Measurements from ENCODE around the gene INO80. TPM values are rescaled to one million over a fixed set of nuclear protein-coding genes. Genes with fewer than 3 reads are reported as not detected.

The INO80 gene
- total and polyA plus RNA-seq, 2 donors (not counting 3 experiments of a cell fraction or from before 2014, with no cell fraction given): 5.7 to 29.1 TPM

DNA sequence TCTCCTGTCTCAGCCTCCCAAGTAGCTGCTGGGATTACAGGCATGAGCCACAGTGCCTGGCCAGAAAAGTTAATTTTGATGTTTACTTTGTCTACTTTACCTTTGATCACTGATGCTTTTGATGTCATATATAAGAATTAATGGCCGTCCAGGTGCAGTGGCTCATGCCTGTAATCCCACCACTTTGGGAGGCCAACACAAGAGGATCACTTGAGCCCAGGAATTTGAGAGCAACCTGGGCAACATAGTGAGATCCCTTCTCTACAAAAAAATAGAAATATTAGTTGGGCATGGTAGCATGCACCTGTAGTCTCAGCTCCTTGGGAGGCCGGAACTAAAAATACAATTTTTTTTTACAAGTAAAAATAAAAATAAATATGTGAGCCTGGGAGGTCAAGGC lies 6.8 kb upstream of the INO80 start:
- CTCF ChIA-PET: no interaction called here
- no peak for FAIRE-seq

GRCh38 chr15:41121951-41122350 lies 5.9 kb upstream of the INO80 start:
- H3K4me3 ChIP-seq (replicated peaks in 1 of 3; ENCODE audit: insufficient read depth in 1 of 3, low read depth in 1 of 3, low read length in 3 of 3): no peak overlapping the region
- peaks cover 3% of the 10 kb centered on the region in 2 experiments for H3K27me3 ChIP-seq (ENCODE audit: control insufficient read depth in 2 of 2, insufficient read depth in 2 of 2, low read length in 2 of 2)
- CTCF ChIA-PET: no interaction called here
- H3K9me3 ChIP-seq (replicated peaks; ENCODE audit: control insufficient read depth, insufficient read depth, low read length): no peaks in the 10 kb centered on the region
- no peaks in the 10 kb centered on the region for H4K20me1 ChIP-seq (replicated peaks; ENCODE audit: control insufficient read depth, extremely low read depth, insufficient read depth, low read length)
- H3K79me2 ChIP-seq (ENCODE audit: control insufficient read depth, insufficient read depth, low read length): no peaks in the 10 kb centered on the region
- POLR2A ChIA-PET: no interaction called here
- H3K9me1 ChIP-seq (replicated peaks; ENCODE audit: control insufficient read depth, extremely low read depth, insufficient read depth, low read length): no peaks in the 10 kb centered on the region
- H2AFZ ChIP-seq (ENCODE audit: low read depth, low read length): no peak overlapping the region
- FAIRE-seq (no peak), DNase-seq (ENCODE audit: low read depth, low spot score) (no peak)
- H3K36me3 ChIP-seq (ENCODE audit: control insufficient read depth in 2 of 2, extremely low read depth in 1 of 2, insufficient read depth in 2 of 2, low read length in 2 of 2): no peaks in the 10 kb centered on the region
- H3K9ac ChIP-seq (replicated peaks; ENCODE audit: extremely low read depth, insufficient read depth, low read length): no peak overlapping the region
- intact Hi-C loops (cut with micrococcal nuclease): no loop called here
- H3K4me1 ChIP-seq (ENCODE audit: control insufficient read depth, extremely low read depth, insufficient read depth, low read length): peaks cover 2% of the 10 kb centered on the region
- dilution Hi-C loops (cut with MboI; ENCODE audit: extremely low pct_ligation_motif_present, low sequenced_read_pairs): no loop called here
- no peak for TF ChIP-seq GATA2 (IDR thresholded peaks at IDR 0.05; ENCODE audit: insufficient read depth, insufficient read length, low read depth, low read length)
- no peak for TF ChIP-seq POLR2AphosphoS5 (IDR thresholded peaks at IDR 0.05; ENCODE audit: insufficient read depth, low read depth, low read length)
- TF ChIP-seq MAX (IDR thresholded peaks at IDR 0.05; ENCODE audit: insufficient read depth, insufficient read length): no peak
- no peak for TF ChIP-seq EZH2 (IDR thresholded peaks at IDR 0.05; ENCODE audit: borderline replicate concordance, low read depth, low read length, severe bottlenecking)
- no peak for TF ChIP-seq MYC (IDR thresholded peaks at IDR 0.05; ENCODE audit: low read depth, low read length)
- no peak for TF ChIP-seq CTCF (IDR thresholded peaks at IDR 0.05; ENCODE audit: extremely low read depth in 1 of 2, insufficient read depth in 1 of 2, low read depth in 1 of 2, low read length in 2 of 2)
- TF ChIP-seq JUN (IDR thresholded peaks at IDR 0.05; ENCODE audit: borderline replicate concordance, insufficient read depth, insufficient read length, low read depth): no peak
- no peak for TF ChIP-seq POLR2A (IDR thresholded peaks at IDR 0.05; ENCODE audit: low read depth, low read length)
- TF ChIP-seq FOS (IDR thresholded peaks at IDR 0.05; ENCODE audit: borderline replicate concordance, insufficient read depth, low read length): no peak
- H3K27ac ChIP-seq (ENCODE audit: insufficient read depth, low read depth, low read length): no peak overlapping the region
- H3K4me2 ChIP-seq (ENCODE audit: insufficient read depth, low read length): no peak overlapping the region
- BruUV-seq (replicated peaks): no TSS peak

More for the DNA sequence above, 6.8 kb upstream of the INO80 start:
- Histone ChIP-seq H3K4me3 (replicated peaks in 1 of 3; ENCODE audit: insufficient read depth in 1 of 3, low read depth in 1 of 3, low read length in 3 of 3) (no peak overlapping the region), H3K79me2 (ENCODE audit: control insufficient read depth, insufficient read depth, low read length) (no peaks in the 10 kb centered on the region), H3K9me3 (replicated peaks; ENCODE audit: control insufficient read depth, insufficient read depth, low read length) (no peaks in the 10 kb centered on the region), H3K9ac (replicated peaks; ENCODE audit: extremely low read depth, insufficient read depth, low read length) (no peak overlapping the region), H2AFZ (ENCODE audit: low read depth, low read length) (no peak overlapping the region), H3K4me1 (ENCODE audit: control insufficient read depth, extremely low read depth, insufficient read depth, low read length) (no peaks in the 10 kb centered on the region), H3K4me2 (ENCODE audit: insufficient read depth, low read length) (no peak overlapping the region), H4K20me1 (replicated peaks; ENCODE audit: control insufficient read depth, extremely low read depth, insufficient read depth, low read length) (no peaks in the 10 kb centered on the region), H3K27ac (ENCODE audit: insufficient read depth, low read depth, low read length) (no peak overlapping the region), H3K36me3 (ENCODE audit: control insufficient read depth in 2 of 2, extremely low read depth in 1 of 2, insufficient read depth in 2 of 2, low read length in 2 of 2) (no peaks in the 10 kb centered on the region), H3K9me1 (replicated peaks; ENCODE audit: control insufficient read depth, extremely low read depth, insufficient read depth, low read length) (no peaks in the 10 kb centered on the region), H3K27me3 (ENCODE audit: control insufficient read depth in 2 of 2, insufficient read depth in 2 of 2, low read length in 2 of 2) (peaks cover 3% of the 10 kb centered on the region in 2 experiments)
- TF ChIP-seq JUN (IDR thresholded peaks at IDR 0.05; ENCODE audit: borderline replicate concordance, insufficient read depth, insufficient read length, low read depth) (no peak), EZH2 (IDR thresholded peaks at IDR 0.05; ENCODE audit: borderline replicate concordance, low read depth, low read length, severe bottlenecking) (no peak), MYC (IDR thresholded peaks at IDR 0.05; ENCODE audit: low read depth, low read length) (no peak), POLR2AphosphoS5 (IDR thresholded peaks at IDR 0.05; ENCODE audit: insufficient read depth, low read depth, low read length) (no peak)
- intact Hi-C loops (cut with micrococcal nuclease): no loop called here
- POLR2A ChIA-PET: no interaction called here
- dilution Hi-C loops (cut with MboI; ENCODE audit: extremely low pct_ligation_motif_present, low sequenced_read_pairs): no loop called here
- no TSS peak for BruUV-seq (replicated peaks)
- DNase-seq (ENCODE audit: low read depth, low spot score): no peak

Data from endothelial cell of umbilical vein (primary cell).